ENCODE measurements around the gene CACFD1.

- TF ChIP-seq EP300 (IDR thresholded peaks at IDR 0.05) = no peak
- TF ChIP-seq CTCF (IDR thresholded peaks at IDR 0.05) = no peak
- TF ChIP-seq POLR2AphosphoS5 (IDR thresholded peaks at IDR 0.05) = no peak
Measured at GRCh38 chr9:133520121-133520835, 60.5 kb downstream of the CACFD1 start.
